H7 (cell line): ENCODE measurements around the gene BPIFB3. TPM values are rescaled to one million over a fixed set of nuclear protein-coding genes. Genes with fewer than 3 reads are reported as not detected.

ENCODE experiments used
- DNase-seq: peaks from one replicate; pipeline ENCODE4 v3.0.0; 2012
- H3K27me3 ChIP-seq: 2 replicates; pipeline ENCODE4 v1.6.0; 2011; ENCODE audit warnings: mild to moderate bottlenecking, low read length; ENCODE audit not compliant: control insufficient read depth, insufficient read depth
- H3K36me3 ChIP-seq: replicated peaks from 2 replicates; pipeline ENCODE4 v1.5.1; 2011; ENCODE audit warnings: low read length; ENCODE audit not compliant: control insufficient read depth, insufficient read depth
- H3K4me3 ChIP-seq: 2 replicates; pipeline ENCODE4 v1.5.1; 2011; ENCODE audit warnings: low read depth, mild to moderate bottlenecking, control low read depth, low read length, moderate library complexity; ENCODE audit not compliant: insufficient read depth
- total RNA-seq: library from RNA; depleted of rRNA; stranded (reverse); fragments of >200 nt; shearing (Covaris generic); gene quantifications from 2 replicates; pipeline ENCODE4 v1.2.3, GENCODE V29; 2014

BPIFB3 gene
- total RNA-seq, 1 experiment from 2014 or later: not detected

GRCh38 chr20:33059741-33060390 is 6.2 kb downstream of the BPIFB3 start:
- peak; percentile 75 for DNase-seq
- Histone ChIP-seq H3K4me3 (no peak overlapping the region), H3K27me3 (no peaks in the 10 kb centered on the region), H3K36me3 (no peaks in the 10 kb centered on the region)

GRCh38 chr20:33061658-33062028 is 7.9 kb downstream of the BPIFB3 start:
- DNase-seq: no peak
- H3K36me3 ChIP-seq: no peaks in the 10 kb centered on the region
- H3K27me3 ChIP-seq: no peaks in the 10 kb centered on the region
- H3K4me3 ChIP-seq: no peak overlapping the region

GRCh38 chr20:33062105-33062824 is 8.6 kb downstream of the BPIFB3 start:
- H3K36me3 ChIP-seq: no peaks in the 10 kb centered on the region
- DNase-seq: no peak
- no peaks in the 10 kb centered on the region for H3K27me3 ChIP-seq
- H3K4me3 ChIP-seq: no peak overlapping the region

GRCh38 chr20:33062825-33063149 is 9.1 kb downstream of the BPIFB3 start:
- H3K27me3 ChIP-seq: no peaks in the 10 kb centered on the region
- no peak overlapping the region for H3K4me3 ChIP-seq
- H3K36me3 ChIP-seq: no peaks in the 10 kb centered on the region
- no peak for DNase-seq

GRCh38 chr20:33063271-33063670 is 9.6 kb downstream of the BPIFB3 start:
- no peak overlapping the region for H3K4me3 ChIP-seq
- H3K36me3 ChIP-seq: no peaks in the 10 kb centered on the region
- no peak for DNase-seq
- no peaks in the 10 kb centered on the region for H3K27me3 ChIP-seq

- DNase-seq: no peak
- Histone ChIP-seq H3K36me3 (no peaks in the 10 kb centered on the region), H3K27me3 (no peaks in the 10 kb centered on the region), H3K4me3 (no peak overlapping the region)
Measured at GRCh38 chr20:33064572-33065287, 11.0 kb downstream of the BPIFB3 start.

GRCh38 chr20:33065785-33066184 is 12.1 kb downstream of the BPIFB3 start:
- DNase-seq: no peak
- H3K27me3 ChIP-seq: no peaks in the 10 kb centered on the region
- no peak overlapping the region for H3K4me3 ChIP-seq
- H3K36me3 ChIP-seq: no peaks in the 10 kb centered on the region

GRCh38 chr20:33067806-33068205 is 14.1 kb downstream of the BPIFB3 start:
- H3K4me3 ChIP-seq: no peak overlapping the region
- no peak for DNase-seq
- H3K36me3 ChIP-seq: no peaks in the 10 kb centered on the region
- H3K27me3 ChIP-seq: no peaks in the 10 kb centered on the region

- Histone ChIP-seq H3K36me3 (no peaks in the 10 kb centered on the region), H3K27me3 (no peaks in the 10 kb centered on the region), H3K4me3 (no peak overlapping the region)
- no peak for DNase-seq
Measured at GRCh38 chr20:33068251-33068939, 14.7 kb downstream of the BPIFB3 start.

- Histone ChIP-seq H3K36me3 (no peaks in the 10 kb centered on the region), H3K27me3 (no peaks in the 10 kb centered on the region), H3K4me3 (no peak overlapping the region)
- no peak for DNase-seq
Measured at GRCh38 chr20:33069673-33070072, 16.0 kb downstream of the BPIFB3 start.

GRCh38 chr20:33070111-33071053 is 16.7 kb downstream of the BPIFB3 start:
- Histone ChIP-seq H3K27me3 (no peaks in the 10 kb centered on the region), H3K36me3 (no peaks in the 10 kb centered on the region), H3K4me3 (no peak overlapping the region)
- DNase-seq: no peak

- H3K36me3 ChIP-seq: no peaks in the 10 kb centered on the region
- H3K27me3 ChIP-seq: no peaks in the 10 kb centered on the region
- no peak overlapping the region for H3K4me3 ChIP-seq
- DNase-seq: no peak
Measured at GRCh38 chr20:33071198-33071597, 17.5 kb downstream of the BPIFB3 start.

- DNase-seq: no peak
- Histone ChIP-seq H3K36me3 (no peaks in the 10 kb centered on the region), H3K4me3 (no peak overlapping the region), H3K27me3 (no peaks in the 10 kb centered on the region)
Measured at GRCh38 chr20:33072362-33072761, 18.7 kb downstream of the BPIFB3 start.

GRCh38 chr20:33072813-33073212 is 19.1 kb downstream of the BPIFB3 start:
- no peak for DNase-seq
- Histone ChIP-seq H3K27me3 (no peaks in the 10 kb centered on the region), H3K36me3 (no peaks in the 10 kb centered on the region), H3K4me3 (no peak overlapping the region)
